ENCODE results near the gene WDR18.
"Not testable (repeated sequence)": the region's sequence is repeated elsewhere in the genome, so short reads cannot be mapped to it uniquely, and the experiment has no call there.

Gene WDR18

DNA sequence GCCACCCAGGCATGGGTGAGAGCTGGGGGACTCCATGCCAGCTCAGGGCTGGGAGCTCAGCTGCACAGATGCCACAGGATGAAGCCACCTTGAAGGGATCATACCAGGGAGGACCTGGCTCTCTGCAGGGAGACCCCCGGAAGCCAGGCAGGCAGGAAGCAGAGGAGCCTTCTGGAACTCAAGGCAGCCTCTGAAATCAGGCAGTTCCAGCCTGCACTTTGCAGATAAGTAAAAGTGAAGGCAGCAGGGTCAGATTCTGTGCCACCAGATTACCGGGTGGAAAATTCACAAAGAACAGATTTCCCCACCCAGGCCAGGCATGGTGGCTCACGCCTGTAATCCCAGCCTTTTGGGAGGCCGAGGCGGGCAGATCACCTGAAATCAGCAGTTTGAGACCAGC lies 34.2 kb downstream of the WDR18 start:
- DNase-seq (ENCODE audit: low read depth in 2 of 2, low spot score in 1 of 2), result no peak

DNA sequence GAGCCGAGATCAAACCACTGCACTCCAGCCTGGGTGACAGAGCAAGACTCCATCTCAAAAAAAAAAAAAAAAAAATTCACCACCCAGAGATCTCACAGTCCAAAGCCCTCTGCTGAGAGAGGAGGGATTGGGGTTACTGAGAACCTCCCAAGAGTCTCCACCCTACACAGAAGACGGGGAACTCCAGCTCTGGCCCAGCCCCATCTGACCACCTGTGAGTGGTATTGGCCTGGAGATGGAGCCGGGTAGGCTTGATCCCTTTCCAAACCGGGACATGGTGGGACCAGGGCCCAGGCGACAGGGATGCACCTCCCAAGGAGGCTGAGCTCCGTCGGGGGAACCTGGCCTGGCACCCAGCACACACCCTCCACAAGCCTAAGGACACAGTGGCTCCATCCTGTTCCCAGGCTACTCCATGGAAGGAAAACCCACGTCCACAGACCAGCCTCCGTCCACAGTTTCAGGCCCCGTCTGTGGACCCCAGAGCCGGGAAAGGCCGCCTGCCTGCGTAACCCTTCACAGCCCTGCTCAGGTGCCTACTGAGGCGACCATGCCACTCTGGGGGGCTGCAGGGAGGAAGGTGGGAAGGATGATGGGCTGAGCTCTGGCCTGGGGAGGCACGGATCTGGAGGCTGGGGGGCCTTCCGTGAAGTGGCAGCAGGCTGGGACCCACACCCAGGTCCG lies 34.9 kb downstream of the WDR18 start:
- DNase-seq (ENCODE audit: low read depth in 2 of 2, low spot score in 1 of 2), result no peak

DNA sequence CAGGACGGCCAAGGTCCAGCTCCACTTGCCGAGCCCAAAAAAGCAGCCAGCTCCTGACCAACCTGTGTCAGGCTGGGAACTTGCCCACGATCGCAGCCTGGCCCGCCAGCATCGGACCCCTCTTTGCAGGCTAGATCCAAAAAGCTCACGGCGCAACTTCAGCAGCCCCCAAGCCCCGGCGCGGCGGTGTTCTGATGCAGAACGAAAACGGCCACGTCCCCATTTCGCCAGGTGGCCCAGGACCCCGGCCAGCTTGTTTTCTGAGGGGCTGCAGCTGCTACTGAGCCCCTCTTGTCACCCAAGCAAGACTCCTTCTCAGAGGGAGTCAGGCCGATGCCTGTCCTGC lies 35.4 kb downstream of the WDR18 start:
- DNase-seq (ENCODE audit: low read depth in 2 of 2, low spot score in 1 of 2), result no peak

DNA sequence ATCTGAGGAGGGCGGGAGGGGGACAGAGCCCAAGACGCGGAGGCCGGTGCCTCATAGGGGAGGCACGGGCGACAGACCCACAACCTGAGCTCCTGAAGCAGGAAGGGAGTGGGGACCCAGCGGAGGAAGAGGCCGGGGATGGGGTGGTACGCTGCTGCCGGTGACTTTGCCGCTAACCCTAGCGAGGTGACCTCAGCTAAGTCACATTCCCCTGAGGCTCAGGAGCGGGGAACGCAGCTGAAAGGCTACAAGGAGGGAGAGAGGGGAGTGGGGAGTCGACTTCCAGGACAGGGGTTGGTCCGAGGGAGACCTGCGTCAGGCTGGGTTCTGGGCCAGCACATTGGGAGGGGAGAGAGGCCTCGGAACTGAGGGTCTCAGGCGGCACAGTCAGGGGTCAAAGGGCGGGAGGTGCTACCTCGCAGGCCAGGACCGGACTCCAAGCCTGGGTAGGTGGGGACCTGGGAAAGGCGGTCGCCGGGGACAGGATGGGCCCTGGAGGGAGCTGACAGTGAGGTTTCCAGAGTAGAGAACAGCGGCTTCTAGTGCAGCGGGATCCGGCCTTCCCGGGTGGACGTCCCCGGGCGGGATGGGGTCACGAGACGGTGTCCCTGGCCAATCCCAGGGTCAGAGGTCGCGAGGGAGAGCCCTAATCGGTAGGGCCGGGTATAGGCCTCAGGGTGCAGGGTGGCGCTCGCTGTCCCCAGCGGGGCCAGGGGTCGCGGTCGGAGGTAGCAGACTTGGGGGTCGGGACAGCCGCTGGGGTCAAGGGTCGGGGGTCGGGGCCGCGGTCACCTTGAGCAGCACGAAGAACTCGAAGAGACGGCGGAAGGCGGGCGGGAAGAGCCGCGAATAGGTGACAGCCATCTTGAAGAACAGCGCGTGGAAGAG lies 36.1 kb downstream of the WDR18 start:
- DNase-seq (ENCODE audit: low read depth in 2 of 2, low spot score in 1 of 2), result no peak

DNA sequence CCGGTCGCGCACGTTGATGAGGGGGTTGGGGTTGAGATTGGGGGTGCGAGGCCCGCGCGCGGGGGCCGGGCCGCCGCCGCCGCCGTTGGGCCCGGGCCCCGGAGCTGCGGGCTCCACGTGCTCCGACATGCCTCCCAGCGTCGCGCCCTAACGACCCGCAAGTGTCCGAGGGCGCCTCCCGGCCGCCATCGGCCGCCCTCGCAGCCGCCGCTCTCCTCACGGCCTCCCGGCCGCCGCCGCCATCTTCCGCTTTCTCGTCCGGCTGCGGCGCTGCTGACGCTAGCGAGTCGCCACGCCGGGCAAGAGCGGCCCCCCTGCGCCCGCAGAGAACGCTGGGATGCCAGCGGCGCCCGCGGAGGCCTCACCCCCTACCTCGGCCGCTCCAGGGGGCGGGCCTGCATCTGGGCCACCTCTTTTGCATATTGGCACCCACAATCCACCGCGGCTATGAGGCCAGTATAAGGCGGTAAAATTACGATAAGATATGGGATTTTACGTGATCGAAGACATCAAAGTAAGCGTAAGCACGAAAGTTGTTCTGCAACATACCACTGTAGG lies 36.8 kb downstream of the WDR18 start, which contains the start of gene TMEM259:
TMEM259 (minus strand) TSS at position 256 of the 558 bp plus-strand sequence; CDS start at position 129, 127 bp downstream.
- DNase-seq (ENCODE audit: low read depth in 2 of 2, low spot score in 1 of 2), result peak; percentile 95 to 96

DNA sequence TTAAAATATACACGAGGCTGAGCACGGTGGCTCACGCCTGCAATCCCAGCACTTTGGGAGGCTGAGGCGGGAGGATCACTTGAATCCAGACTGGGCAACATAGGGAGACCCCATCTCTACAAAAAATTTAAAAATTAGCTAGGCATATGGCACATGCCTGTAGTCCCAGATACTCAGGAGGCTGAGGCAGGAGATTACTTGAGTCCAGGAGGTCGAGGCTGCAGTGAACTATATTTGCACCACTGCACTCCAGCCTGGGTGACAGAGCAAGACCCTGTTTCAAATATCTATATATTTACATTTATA lies 39.7 kb downstream of the WDR18 start:
- DNase-seq (ENCODE audit: low read depth in 2 of 2, low spot score in 1 of 2), result not testable (repeated sequence)

DNA sequence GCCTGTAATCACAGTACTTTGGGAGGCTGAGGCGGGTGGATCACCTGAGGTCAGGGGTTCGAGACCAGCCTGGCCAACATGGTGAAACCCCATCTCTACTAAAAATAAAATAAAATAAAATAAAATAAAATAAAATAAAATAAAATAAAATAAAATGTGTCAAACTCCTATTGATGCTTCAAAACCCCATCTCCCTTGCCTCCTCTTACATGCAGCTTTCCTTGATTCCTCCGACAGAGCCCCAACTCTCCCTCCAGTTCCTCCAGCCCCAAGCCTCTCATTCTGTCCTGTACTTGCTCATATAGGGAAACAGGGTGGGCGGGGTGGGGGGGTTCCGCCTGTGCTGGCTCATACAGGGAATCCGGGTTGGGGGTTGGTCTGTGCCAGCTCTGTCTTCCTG lies 40.9 kb downstream of the WDR18 start:
- DNase-seq (ENCODE audit: low read depth in 2 of 2, low spot score in 1 of 2), result not testable (repeated sequence)

DNA sequence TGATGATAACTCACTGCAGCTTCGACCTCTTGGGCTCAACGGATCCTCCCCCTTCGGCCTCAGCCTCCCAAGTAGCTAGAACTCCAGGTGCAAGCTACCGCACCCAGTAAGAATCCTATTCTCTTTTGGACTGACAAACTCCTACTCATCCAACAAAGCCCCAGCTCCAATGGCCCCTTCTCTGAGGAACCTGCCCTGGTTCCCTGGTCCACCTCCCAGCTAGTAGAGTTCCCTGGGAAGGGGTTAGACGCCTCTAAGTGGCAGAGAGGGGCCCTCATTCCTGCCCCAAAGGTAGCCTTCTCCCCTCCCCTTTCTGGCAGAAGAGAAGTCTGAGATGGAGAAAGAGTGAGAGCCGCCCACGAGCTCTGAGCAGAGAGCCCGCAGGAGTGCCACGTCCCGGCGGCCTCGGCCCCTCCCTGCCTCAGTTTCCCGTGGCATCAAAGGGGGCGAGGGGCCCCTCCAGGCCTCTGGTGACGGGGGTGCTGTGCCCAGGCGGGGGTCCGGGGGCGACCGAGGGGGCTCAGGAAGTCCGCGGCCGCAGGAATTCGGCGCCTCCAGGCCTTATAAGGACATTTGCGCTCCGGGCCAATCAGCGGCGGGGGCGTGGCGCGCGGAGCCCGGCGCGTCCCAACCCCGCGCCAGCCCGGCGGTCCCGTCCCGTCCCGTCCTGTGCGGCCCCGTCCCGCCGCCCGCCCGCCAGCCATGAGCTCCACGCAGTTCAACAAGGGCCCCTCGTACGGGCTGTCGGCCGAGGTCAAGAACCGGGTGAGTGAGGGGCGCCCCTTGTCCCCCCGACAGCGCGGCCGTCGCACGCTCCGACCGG lies 42.0 kb downstream of the WDR18 start, which contains the start of gene CNN2:
CNN2 (plus strand) TSS at position 649 of the 823 bp plus-strand sequence; CDS start at position 703, 54 bp downstream.
- DNase-seq (ENCODE audit: low read depth in 2 of 2, low spot score in 1 of 2), result peak in 1 of 2 donors; percentile 35

DNA sequence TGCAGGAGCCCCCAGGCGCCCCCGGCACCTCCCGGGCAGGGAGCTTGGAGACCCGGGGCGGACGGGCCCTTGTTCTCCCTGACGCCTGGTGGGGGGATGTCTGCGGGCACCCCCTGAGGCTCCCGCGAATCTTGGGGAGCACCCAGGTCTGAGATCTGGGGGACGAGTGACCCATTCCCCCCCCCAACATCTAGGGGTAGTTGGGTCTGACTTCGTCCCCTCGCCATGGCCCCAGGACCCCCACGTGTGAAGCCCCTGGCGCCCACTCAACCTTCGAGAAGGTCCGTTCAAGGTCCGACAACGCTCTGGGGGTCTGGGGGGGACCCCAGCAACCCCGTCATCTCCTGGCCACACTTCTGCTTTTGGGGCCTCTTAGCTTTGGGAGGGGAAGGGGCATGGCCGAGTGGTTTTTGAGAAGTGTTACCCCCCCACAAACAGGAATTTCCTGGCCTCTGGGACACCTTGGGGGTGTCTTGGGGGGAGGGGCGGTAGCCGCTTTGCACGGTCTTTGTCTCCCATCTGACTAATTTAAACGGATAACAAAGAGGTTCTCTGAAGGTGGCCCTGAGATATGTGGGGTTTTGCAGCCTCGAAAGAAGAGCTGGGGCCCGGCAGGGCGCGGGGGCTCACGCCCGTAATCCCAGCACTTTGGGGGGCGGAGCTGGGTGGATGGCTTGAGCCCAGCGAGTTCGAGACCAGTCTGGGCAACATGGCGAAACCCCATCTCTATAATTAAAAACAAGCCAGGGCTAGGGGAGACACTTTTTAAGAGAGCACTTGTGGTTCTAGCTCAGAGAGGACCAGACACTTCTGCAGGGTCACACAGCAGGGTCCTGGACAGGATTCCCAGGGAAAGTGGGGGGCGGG lies 42.9 kb downstream of the WDR18 start:
- no peak for DNase-seq (ENCODE audit: low read depth in 2 of 2, low spot score in 1 of 2)

DNA sequence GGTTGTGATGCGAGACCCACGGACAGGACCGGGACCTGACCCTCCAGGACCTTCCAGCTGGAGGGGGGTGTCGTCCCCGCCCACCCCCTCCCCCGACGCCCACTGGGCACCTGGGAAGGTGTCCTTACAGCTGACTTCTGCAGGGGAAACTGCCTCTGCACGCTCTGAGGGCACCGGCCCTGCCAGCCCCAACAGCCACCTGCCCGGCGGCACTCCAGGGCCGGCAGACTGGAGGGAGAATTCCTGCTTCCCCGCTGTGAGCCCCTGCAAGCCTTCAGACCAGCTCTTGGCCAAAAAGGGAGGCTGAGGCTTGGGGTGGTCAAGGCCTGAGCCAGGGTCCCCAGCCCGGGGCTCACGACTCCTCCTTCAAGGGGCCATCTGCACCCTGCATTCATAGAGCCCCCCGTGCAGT lies 43.5 kb downstream of the WDR18 start:
- DNase-seq (ENCODE audit: low read depth in 2 of 2, low spot score in 1 of 2), result no peak

DNA sequence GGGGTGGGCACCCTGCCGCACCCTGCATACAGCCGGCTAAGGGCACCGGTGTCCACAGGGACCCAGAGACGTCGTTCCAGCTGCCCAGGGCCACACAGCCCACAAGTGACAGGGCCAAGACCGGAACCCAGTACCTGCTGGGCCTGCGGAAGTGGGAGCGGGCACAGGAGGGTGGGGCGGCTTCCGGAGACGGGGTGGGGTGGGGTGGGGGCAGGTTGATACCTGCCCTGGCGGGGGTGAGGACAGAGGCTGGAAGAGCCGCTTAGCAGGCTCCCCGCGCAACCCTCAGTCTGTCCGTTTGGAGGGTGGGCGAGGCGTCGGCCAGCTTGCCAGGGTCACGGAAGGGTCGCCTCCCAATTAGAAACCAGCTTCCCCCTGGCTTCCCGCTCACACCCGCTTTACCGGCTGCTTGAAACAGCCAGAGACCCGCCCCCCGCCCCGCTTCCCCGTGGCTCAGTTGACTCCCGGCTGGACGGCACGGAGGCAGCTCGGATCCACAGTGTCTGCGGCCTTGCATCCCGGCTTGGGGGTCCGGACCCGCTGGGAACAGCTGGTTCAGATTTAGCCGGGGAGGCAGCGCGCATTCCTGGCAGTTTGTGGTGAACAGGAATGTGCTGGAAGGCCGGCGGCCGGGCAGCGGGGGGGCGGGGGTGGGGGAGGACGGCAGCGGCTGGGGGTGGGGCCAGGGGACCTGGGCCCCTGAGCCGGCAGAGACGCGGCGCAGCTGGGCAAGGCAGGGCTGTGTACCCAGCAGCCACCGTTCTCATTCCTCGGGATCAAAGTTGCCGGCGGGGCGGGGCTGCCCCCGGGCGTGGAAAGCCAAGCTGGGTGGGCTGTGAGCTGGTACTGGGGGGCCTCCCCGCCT lies 44.1 kb downstream of the WDR18 start:
- DNase-seq (ENCODE audit: low read depth in 2 of 2, low spot score in 1 of 2), result no peak

DNA sequence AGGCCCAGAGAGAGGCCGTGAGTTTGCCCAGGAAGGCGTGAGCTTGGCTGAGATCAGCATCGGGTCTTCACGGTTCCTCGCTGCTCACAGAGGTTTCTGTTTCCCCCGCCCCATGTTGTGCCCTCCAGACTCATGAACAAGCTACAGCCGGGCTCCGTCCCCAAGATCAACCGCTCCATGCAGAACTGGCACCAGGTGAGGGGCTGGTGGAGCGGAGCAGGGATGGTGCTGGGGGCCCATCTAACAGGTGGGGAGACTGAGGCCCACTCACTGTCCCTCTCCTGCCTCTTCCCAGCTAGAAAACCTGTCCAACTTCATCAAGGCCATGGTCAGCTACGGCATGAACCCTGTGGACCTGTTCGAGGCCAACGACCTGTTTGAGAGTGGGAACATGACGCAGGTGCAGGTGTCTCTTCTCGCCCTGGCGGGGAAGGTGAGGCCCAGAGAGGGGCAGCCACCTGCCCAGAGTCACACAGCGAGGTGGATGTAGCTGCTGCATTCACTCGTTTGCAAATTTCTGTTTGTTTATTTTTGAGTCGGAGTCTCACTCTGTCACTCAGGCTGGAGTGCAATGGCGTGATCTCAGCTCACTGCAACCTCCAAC lies 48.2 kb downstream of the WDR18 start:
- DNase-seq (ENCODE audit: low read depth in 2 of 2, low spot score in 1 of 2), result no peak

DNA sequence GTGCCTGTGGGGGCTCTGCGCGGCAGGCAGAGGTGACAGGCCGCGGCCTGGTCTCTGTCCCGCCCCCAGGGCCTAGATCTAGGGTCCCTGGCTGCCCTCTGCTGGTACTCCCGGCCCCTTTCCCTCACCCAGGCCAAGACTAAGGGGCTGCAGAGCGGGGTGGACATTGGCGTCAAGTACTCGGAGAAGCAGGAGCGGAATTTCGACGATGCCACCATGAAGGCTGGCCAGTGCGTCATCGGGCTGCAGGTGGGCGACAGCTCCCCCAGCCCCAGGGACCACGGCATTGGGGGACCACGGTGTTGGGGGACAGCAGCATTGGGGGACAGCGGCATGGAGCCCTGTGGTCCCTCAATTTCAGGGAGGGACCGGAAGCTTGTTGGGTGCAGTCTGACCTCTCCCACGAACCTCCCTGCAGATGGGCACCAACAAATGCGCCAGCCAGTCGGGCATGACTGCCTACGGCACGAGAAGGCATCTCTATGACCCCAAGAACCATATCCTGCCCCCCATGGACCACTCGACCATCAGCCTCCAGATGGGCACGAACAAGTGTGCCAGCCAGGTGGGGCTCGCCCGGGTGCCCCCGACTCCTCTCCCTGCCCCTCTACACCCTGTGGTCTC lies 52.0 kb downstream of the WDR18 start:
- no peak for DNase-seq (ENCODE audit: low read depth in 2 of 2, low spot score in 1 of 2)

DNA sequence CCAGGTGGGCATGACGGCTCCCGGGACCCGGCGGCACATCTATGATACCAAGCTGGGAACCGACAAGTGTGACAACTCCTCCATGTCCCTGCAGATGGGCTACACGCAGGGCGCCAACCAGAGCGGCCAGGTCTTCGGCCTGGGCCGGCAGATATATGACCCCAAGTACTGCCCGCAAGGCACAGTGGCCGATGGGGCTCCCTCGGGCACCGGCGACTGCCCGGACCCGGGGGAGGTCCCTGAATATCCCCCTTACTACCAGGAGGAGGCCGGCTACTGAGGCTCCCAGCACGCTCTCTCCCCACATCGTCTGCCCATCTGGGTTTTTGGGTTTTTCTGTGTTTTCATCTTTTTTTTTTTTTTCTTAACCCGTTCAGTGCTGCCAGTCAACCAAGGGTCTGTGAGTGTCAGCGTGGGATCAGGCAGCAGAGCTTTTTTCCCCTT lies 53.5 kb downstream of the WDR18 start:
- DNase-seq (ENCODE audit: low read depth in 2 of 2, low spot score in 1 of 2), result no peak

DNA sequence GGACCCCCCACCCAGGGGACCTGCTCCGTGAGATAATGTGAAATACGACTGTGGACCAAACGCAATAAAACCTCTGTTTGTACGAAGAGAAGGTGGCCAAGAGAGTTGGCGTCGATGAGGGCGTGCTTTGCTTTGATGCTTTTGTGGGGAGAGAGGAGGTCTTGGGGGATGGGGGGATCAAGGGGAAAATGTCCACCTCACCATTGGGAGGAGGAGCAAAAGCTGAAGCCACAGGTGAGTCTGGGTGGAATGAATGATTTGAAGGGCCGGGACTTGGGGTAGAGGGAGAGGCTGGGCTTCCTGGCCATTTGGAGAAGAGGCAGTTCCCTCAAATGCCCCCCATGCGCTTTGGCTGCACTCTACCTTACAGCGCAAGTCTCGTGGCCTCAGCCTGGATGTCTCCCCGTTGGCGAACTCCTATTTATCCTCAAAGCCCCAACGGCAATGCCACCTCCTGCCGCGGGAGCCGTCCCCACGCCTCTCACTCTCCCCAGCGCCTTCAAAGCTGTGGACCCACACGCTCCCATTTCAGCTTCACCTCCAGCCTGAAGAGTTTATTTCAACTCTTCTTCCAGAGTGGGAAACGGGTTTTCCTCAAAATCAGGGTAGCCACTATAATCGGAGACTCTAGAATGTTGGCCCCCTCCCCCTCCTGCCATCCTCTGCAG lies 55.0 kb downstream of the WDR18 start:
- no peak for DNase-seq (ENCODE audit: low read depth in 2 of 2, low spot score in 1 of 2)

DNA sequence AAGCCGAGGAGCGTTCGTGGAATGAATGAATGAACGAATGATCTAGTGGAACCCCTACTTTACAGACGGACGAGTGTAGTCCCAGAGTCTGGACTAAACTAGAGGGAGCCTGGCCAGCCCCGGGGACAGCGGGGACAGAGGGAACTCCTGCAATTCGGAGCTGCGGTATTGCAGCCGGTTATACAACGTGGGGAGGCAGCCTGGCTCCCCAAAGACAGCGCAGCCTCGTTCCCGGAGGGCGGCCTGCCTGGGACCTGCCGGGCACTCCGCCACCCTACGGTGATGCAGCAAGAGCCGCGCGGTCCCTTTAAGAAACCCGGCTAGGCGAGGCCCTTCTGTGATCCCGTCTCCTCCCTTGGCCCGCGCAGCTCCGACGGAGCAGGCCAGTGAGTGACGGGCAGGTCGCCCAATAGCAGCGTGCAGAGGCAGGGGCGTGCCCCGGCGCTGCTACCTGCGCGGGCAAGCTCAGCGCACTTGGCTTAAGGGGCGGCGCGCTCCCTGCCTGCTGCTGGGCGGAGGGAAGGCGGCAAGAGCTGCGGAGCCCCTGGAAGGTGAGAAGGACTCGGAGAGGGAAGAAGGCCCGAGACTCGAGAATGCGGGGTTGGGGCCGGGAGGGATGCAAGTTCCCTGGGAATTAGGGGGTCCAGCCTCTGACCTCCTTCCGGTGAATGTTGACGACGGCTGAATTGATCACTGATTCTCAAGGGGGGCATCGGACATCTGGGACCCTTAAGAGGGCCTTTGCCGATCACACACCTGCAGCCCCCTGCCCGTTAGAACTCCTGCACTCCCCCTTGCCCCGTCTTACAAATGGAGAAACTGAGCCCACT lies 55.7 kb downstream of the WDR18 start, which contains the start of gene ABCA7:
ABCA7 (plus strand) TSS at position 462 of the 830 bp plus-strand sequence. CDS start 1,255 bp downstream, outside the sequence.
- peak; percentile 96 to 98 for DNase-seq (ENCODE audit: low read depth in 2 of 2, low spot score in 1 of 2)

All from stimulated activated CD8-positive, alpha-beta memory T cell treated with anti-CD3 and anti-CD28 coated beads, Interleukin-4, amount 100 ng/mL, for 1 hour (primary cell).